ENCODE results near the gene CMKLR1. TPM values are rescaled to one million over a fixed set of nuclear protein-coding genes. Genes with fewer than 3 reads are reported as not detected.

CMKLR1 gene
- total and polyA plus RNA-seq, 2 donors (not counting 1 experiment from before 2014, with no cell fraction given), result 0.06 to 0.54 TPM

- Histone ChIP-seq H3K36me3 (replicated peaks in 1 of 2; ENCODE audit: control extremely low read depth in 1 of 2, control insufficient read depth in 1 of 2, extremely low read depth in 1 of 2, insufficient read depth in 2 of 2, low read length in 1 of 2) (no peaks in the 10 kb centered on the region), H3K79me2 (ENCODE audit: control insufficient read depth, insufficient read depth, low read length) (no peaks in the 10 kb centered on the region), H4K20me1 (ENCODE audit: control insufficient read depth, insufficient read depth, low read length, poor library complexity, severe bottlenecking) (no peaks in the 10 kb centered on the region), H3K27ac (ENCODE audit: low read length in 2 of 2) (no peak overlapping the region), H3K27me3 (replicated peaks in 1 of 4; ENCODE audit: control extremely low read depth in 1 of 4, control insufficient read depth in 3 of 4, insufficient read depth in 4 of 4, low read length in 3 of 4) (peaks cover 0 to 7% (median 0%) of the 10 kb centered on the region in 4 experiments), H3K4me2 (replicated peaks; ENCODE audit: low read depth, low read length, poor library complexity, severe bottlenecking) (no peak overlapping the region), H3K4me3 (ENCODE audit: control extremely low read depth in 1 of 5, extremely low read depth in 1 of 5, insufficient read depth in 1 of 5, low read depth in 2 of 5, low read length in 4 of 5) (no peak overlapping the region), H2AFZ (ENCODE audit: insufficient read depth, low read depth, low read length, poor library complexity, severe bottlenecking) (no peak overlapping the region), H3K9ac (ENCODE audit: low read length) (no peak overlapping the region), H3K9me3 (ENCODE audit: control extremely low read depth in 1 of 3, control insufficient read depth in 2 of 3, insufficient read depth in 1 of 3, low read length in 2 of 3) (no peaks in the 10 kb centered on the region), H3K4me1 (ENCODE audit: control insufficient read depth in 2 of 2, insufficient read depth in 2 of 2, low read length in 2 of 2) (no peaks in the 10 kb centered on the region)
- intact Hi-C loops (cut with micrococcal nuclease), result no loop called here
- peaks cover 27% of the 10 kb centered on the region for H3K27me3 Mint-ChIP-seq
- H3K27ac Mint-ChIP-seq, result no peak overlapping the region
- no peak for ATAC-seq (ENCODE audit: low read depth)
- peaks cover 4% of the 10 kb centered on the region for H3K4me1 Mint-ChIP-seq
- ChIA-PET POLR2A (no interaction called here), CTCF (no interaction called here)
- TF ChIP-seq CTCF (IDR thresholded peaks at IDR 0.05) (no peak), EZH2 (IDR thresholded peaks at IDR 0.05; ENCODE audit: borderline replicate concordance, insufficient read depth, low read depth, low read length, poor library complexity, severe bottlenecking) (no peak)
- DNase-seq, result no peak
- H3K9me3 Mint-ChIP-seq (ENCODE audit: insufficient read depth), result no peaks in the 10 kb centered on the region
- no peak overlapping the region for H3K4me3 Mint-ChIP-seq
- WGBS (ENCODE audit: insufficient coverage), result 83% methylated on average over 6 of the region's 6 CpGs
Measured at GRCh38 chr12:108318472-108319275, 20.4 kb downstream of the CMKLR1 start.

All from B cell (primary cell).